Right lobe of liver (tissue), 4 donors: ENCODE data around the gene RAI1.

ENCODE experiments used
- POLR2A ChIP-seq: fragments of 450-650 bp; IDR thresholded peaks from one replicate; pipeline ENCODE4 v1.6.1; 2017; ENCODE audit warnings: antibody characterized with exemption, mild to moderate bottlenecking
- TF ChIP-seq, protein P1 (sequence below), 4 donors: fragments of 200-600 bp in 3 of 4; fragments of 450-650 bp in 1 of 4; IDR thresholded peaks; one replicate each; pipeline versions ENCODE4 v1.5.1 to v1.8.0; 2016 to 2022; ENCODE audit warnings: antibody characterized with exemption in 4 of 4, mild to moderate bottlenecking in 2 of 4
- donor health status: DM: no; HTN: no; CAD: no.
- donor health status: DM: no; HTN: no; CAD: no.
- donor health status: DM: no; HTN: yes; CAD: no.

GRCh38 chr17:17830740-17831207 lies 149.5 kb downstream of the RAI1 start:
- TF ChIP-seq, protein P1, sequence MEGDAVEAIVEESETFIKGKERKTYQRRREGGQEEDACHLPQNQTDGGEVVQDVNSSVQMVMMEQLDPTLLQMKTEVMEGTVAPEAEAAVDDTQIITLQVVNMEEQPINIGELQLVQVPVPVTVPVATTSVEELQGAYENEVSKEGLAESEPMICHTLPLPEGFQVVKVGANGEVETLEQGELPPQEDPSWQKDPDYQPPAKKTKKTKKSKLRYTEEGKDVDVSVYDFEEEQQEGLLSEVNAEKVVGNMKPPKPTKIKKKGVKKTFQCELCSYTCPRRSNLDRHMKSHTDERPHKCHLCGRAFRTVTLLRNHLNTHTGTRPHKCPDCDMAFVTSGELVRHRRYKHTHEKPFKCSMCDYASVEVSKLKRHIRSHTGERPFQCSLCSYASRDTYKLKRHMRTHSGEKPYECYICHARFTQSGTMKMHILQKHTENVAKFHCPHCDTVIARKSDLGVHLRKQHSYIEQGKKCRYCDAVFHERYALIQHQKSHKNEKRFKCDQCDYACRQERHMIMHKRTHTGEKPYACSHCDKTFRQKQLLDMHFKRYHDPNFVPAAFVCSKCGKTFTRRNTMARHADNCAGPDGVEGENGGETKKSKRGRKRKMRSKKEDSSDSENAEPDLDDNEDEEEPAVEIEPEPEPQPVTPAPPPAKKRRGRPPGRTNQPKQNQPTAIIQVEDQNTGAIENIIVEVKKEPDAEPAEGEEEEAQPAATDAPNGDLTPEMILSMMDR (IDR thresholded peaks at IDR 0.05), result no peak
- TF ChIP-seq POLR2A, result peak; percentile 80
